B cell (primary cell): Measurements from ENCODE around the gene REEP2. TPM values are rescaled to one million over a fixed set of nuclear protein-coding genes. Genes with fewer than 3 reads are reported as not detected.

ENCODE experiments used
- ATAC-seq: fragments of 200-7000 bp; cut with Tn5 transposase; one replicate; pipeline ENCODE4 v1.10.0; 2021; ENCODE audit warnings: low read depth, mild to moderate bottlenecking, moderate number of reproducible peaks, moderate library complexity
- CTCF ChIA-PET: fragments of 350-600 bp; sonication (Branson Sonifier 250); formaldehyde crosslinking; loops from one replicate; lab custom pipeline; 2021; ENCODE audit warnings: antibody characterized with exemption, inconsistent platforms; lab: Charles Lee
- POLR2A ChIA-PET: fragments of 350-600 bp; sonication (Branson Sonifier 250); formaldehyde crosslinking; loops from one replicate; lab custom pipeline; 2021; ENCODE audit warnings: antibody characterized with exemption; lab: Charles Lee
- DNase-seq: peaks from one replicate; pipeline ENCODE4 v3.0.0; 2013
- H2AFZ ChIP-seq: 2 replicates; pipeline ENCODE4 v1.6.1; 2012; ENCODE audit warnings: mild to moderate bottlenecking, low read depth, low read length; ENCODE audit not compliant: insufficient read depth, poor library complexity, severe bottlenecking
- H3K27ac ChIP-seq, 2 donors: 1 replicate in 1 of 2; 2 replicates in 1 of 2; pipeline ENCODE4 v1.5.1; 2012 to 2013; ENCODE audit warnings: low read length in 2 of 2, mild to moderate bottlenecking in 2 of 2, moderate library complexity in 1 of 2
- H3K27me3 ChIP-seq, 4 experiments: fragments of 200-600 bp in 1 of 4; sonication (generic) in 1 of 4; replicated peaks in 1 of 4; 1 replicate in 2 of 4; 2 replicates in 2 of 4; pipeline versions ENCODE4 v1.6.1 to v1.7.0; 2013 to 2016; ENCODE audit warnings: low read length in 3 of 4, mild to moderate bottlenecking in 2 of 4, mixed read lengths in 1 of 4, moderate library complexity in 1 of 4; ENCODE audit not compliant: insufficient read depth in 4 of 4, control insufficient read depth in 3 of 4; ENCODE audit errors: control extremely low read depth in 1 of 4
- H3K36me3 ChIP-seq, 2 experiments: replicated peaks in 1 of 2; 1 replicate in 1 of 2; 2 replicates in 1 of 2; pipeline versions ENCODE4 v1.6.1 to v1.7.1; 2013; ENCODE audit warnings: low read length in 1 of 2; ENCODE audit not compliant: insufficient read depth in 2 of 2, control insufficient read depth in 1 of 2; ENCODE audit errors: control extremely low read depth in 1 of 2, extremely low read depth in 1 of 2
- H3K4me1 ChIP-seq, 2 donors: fragments of 200-600 bp in 1 of 2; sonication (generic) in 1 of 2; 1 replicate in 1 of 2; 2 replicates in 1 of 2; pipeline versions ENCODE4 v1.5.1 to v1.6.1; 2013 to 2017; ENCODE audit warnings: low read length in 2 of 2; ENCODE audit not compliant: control insufficient read depth in 2 of 2, insufficient read depth in 2 of 2
- H3K4me2 ChIP-seq: replicated peaks from 2 replicates; pipeline ENCODE3; 2012; ENCODE audit warnings: mild to moderate bottlenecking, low read depth, low read length; ENCODE audit not compliant: poor library complexity, severe bottlenecking
- H3K4me3 ChIP-seq, 5 experiments: fragments of 200-600 bp in 1 of 5; sonication (generic) in 1 of 5; 1 replicate in 3 of 5; 2 replicates in 2 of 5; pipeline versions ENCODE4 v1.5.1 to v1.7.0; 2011 to 2016; ENCODE audit warnings: low read length in 4 of 5, mild to moderate bottlenecking in 4 of 5, low read depth in 2 of 5, control low read depth in 1 of 5, moderate library complexity in 1 of 5; ENCODE audit not compliant: insufficient read depth in 1 of 5; ENCODE audit errors: control extremely low read depth in 1 of 5, extremely low read depth in 1 of 5
- H3K79me2 ChIP-seq: fragments of 200-600 bp; sonication (generic); one replicate; pipeline ENCODE4 v1.6.0; 2016; ENCODE audit warnings: low read length; ENCODE audit not compliant: control insufficient read depth, insufficient read depth
- H3K9ac ChIP-seq: fragments of 200-600 bp; sonication (generic); 2 replicates; pipeline ENCODE4 v1.6.1; 2017; ENCODE audit warnings: mild to moderate bottlenecking, low read length, moderate library complexity
- H3K9me3 ChIP-seq, 3 donors: one replicate each; pipeline versions ENCODE4 v1.6.1 to v1.7.1; 2013; ENCODE audit warnings: low read length in 2 of 3; ENCODE audit not compliant: control insufficient read depth in 2 of 3, insufficient read depth in 1 of 3; ENCODE audit errors: control extremely low read depth in 1 of 3
- H4K20me1 ChIP-seq: 2 replicates; pipeline ENCODE4 v1.6.0; 2012; ENCODE audit warnings: mild to moderate bottlenecking, low read length; ENCODE audit not compliant: insufficient read depth, control insufficient read depth, poor library complexity, severe bottlenecking
- H3K27ac Mint-ChIP-seq: one replicate; pipeline ENCODE4 v1.8.0; 2021; ENCODE audit warnings: mixed read lengths
- H3K27me3 Mint-ChIP-seq: one replicate; pipeline ENCODE4 v1.8.0; 2021; ENCODE audit warnings: mixed read lengths
- H3K4me1 Mint-ChIP-seq: one replicate; pipeline ENCODE4 v1.8.0; 2021; ENCODE audit warnings: mixed read lengths
- H3K4me3 Mint-ChIP-seq: one replicate; pipeline ENCODE4 v1.8.0; 2021; ENCODE audit warnings: mixed read lengths
- H3K9me3 Mint-ChIP-seq: one replicate; pipeline ENCODE4 v1.8.0; 2022; ENCODE audit warnings: mixed read lengths; ENCODE audit not compliant: insufficient read depth
- EZH2 ChIP-seq: IDR thresholded peaks from 2 replicates; pipeline ENCODE4 v1.6.1; 2012; ENCODE audit warnings: borderline replicate concordance, low read depth, mild to moderate bottlenecking, moderate library complexity, low read length; ENCODE audit not compliant: insufficient read depth, poor library complexity, severe bottlenecking
- WGBS: methylation state at CpG from one replicate; pipeline ENCODE4 v1.1.5; 2013; ENCODE audit warnings: missing lambda C conversion rate; ENCODE audit not compliant: insufficient coverage; 5-methylcytosine and 5-hydroxymethylcytosine counted together
- intact Hi-C: fragments of 100-400 bp; cut with micrococcal nuclease; formaldehyde crosslinking; loops from one replicate; pipeline ENCODE4 v1.10.0; 2022
- polyA plus RNA-seq: library from polyadenylated mRNA; depleted of rRNA; stranded (reverse); fragments of >200 nt; gene quantifications from 2 replicates; pipeline ENCODE4 v1.2.3, GENCODE V29; 2012
- total RNA-seq, 2 donors: library from RNA; stranded (reverse); fragments of 120-200 nt in 1 of 2; gene quantifications; 1 replicate in 1 of 2; 2 replicates in 1 of 2; pipeline versions ENCODE4 v1.2.3 to v1.2.4, GENCODE V29; 2013 to 2022
- TF ChIP-seq, protein P1 (sequence below): fragments of 200-600 bp; IDR thresholded peaks from one replicate; pipeline ENCODE4 v1.8.0; 2022; ENCODE audit warnings: antibody characterized with exemption, mild to moderate bottlenecking

REEP2 gene
- total and polyA plus RNA-seq, 2 donors (not counting 1 experiment from before 2014, with no cell fraction given), result 0.20 TPM; not detected in 1

DNA sequence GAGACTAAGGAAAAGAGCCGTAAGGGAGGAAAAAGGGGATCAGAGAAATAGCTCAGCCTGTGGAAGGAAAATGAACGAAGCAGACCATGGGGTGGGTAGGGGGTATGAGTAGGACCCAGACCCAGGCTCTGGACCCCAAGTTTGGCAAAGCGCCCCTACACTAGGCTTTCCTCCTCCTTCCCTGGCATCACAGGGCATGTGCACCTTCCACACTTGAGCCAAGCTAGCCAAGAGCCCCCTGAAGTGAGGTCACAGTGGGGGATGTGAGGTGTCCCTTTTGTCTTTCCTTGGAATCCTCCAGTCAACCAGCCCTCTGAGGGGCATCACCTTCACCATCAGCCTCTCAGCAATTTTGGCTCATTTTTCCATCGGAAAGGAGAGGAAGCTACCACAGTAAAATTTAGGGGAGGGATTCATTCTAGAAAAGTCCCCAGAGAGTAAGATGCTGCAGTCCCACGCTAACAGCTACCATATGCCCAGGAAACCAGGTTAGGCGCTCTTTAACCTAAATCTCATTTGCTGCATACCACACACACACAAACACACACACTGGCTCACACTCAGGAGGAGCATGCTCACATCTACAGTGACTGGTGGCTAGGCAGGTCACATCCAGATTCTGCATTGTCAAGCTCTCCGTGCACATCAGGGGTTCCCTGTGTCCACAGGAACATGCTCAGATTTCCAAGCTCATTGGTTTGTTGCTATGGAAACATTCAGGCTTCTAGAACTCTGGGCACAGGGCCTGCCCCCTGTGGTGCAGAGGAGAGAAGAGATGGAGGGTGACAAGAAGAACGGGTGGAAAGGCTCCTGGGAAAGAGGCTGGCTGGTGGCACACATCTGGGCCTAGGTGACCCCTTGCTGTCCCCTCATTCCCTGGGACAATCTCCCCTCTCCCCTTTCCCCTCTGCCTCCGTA lies 9.9 kb downstream of the REEP2 start:
- POLR2A ChIA-PET, result interaction anchor here (0.6 kb wide), 1 partner anchor 66 kb away, joined by 7 read pairs; no protein-coding TSS in a partner anchor
- Histone ChIP-seq H3K4me1 (peaks cover 3 to 8% of the 10 kb centered on the region in 2 donors), H4K20me1 (no peaks in the 10 kb centered on the region), H3K27ac (no peak overlapping the region), H2AFZ (no peak overlapping the region), H3K36me3 (no peaks in the 10 kb centered on the region), H3K4me3 (no peak overlapping the region), H3K27me3 (no peaks in the 10 kb centered on the region), H3K79me2 (no peaks in the 10 kb centered on the region), H3K9ac (no peak overlapping the region), H3K9me3 (no peaks in the 10 kb centered on the region), H3K4me2 (no peak overlapping the region)
- DNase-seq, result no peak
- TF ChIP-seq, protein P1, sequence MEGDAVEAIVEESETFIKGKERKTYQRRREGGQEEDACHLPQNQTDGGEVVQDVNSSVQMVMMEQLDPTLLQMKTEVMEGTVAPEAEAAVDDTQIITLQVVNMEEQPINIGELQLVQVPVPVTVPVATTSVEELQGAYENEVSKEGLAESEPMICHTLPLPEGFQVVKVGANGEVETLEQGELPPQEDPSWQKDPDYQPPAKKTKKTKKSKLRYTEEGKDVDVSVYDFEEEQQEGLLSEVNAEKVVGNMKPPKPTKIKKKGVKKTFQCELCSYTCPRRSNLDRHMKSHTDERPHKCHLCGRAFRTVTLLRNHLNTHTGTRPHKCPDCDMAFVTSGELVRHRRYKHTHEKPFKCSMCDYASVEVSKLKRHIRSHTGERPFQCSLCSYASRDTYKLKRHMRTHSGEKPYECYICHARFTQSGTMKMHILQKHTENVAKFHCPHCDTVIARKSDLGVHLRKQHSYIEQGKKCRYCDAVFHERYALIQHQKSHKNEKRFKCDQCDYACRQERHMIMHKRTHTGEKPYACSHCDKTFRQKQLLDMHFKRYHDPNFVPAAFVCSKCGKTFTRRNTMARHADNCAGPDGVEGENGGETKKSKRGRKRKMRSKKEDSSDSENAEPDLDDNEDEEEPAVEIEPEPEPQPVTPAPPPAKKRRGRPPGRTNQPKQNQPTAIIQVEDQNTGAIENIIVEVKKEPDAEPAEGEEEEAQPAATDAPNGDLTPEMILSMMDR, result no peak
- no peak for TF ChIP-seq EZH2
- no peak for ATAC-seq
- intact Hi-C loops, result no loop called here
- Mint-ChIP-seq H3K9me3 (no peaks in the 10 kb centered on the region), H3K4me1 (peaks cover 6% of the 10 kb centered on the region), H3K4me3 (no peak overlapping the region), H3K27me3 (no peaks in the 10 kb centered on the region), H3K27ac (no peak overlapping the region)
- WGBS, result 87% methylated on average over 5 of the region's 9 CpGs
- CTCF ChIA-PET, result interaction anchor here (0.8 to 13.1 kb wide), 16 partner anchors 8 to 268 kb away, joined by 3 to 281 read pairs (median 6); partner anchors contain the start of genes EGR1, ETF1 and REEP2
